Activated CD8-positive, alpha-beta memory T cell treated with anti-CD3 and anti-CD28 coated beads, Interleukin-2, amount 10 ng/mL, durations not matched to agents 7 days and 5 days (primary cell): ENCODE data around the gene DHX29. TPM values are rescaled to one million over a fixed set of nuclear protein-coding genes. Genes with fewer than 3 reads are reported as not detected.

Experiments
- ATAC-seq: fragments of 150-1000 bp; cut with Tn5 transposase; one replicate; pipeline ENCODE4 v1.10.0; 2021; ENCODE audit warnings: moderate library complexity
- CTCF ChIA-PET: fragments of 350-600 bp; sonication (Branson Sonifier 250); formaldehyde crosslinking; loops from one replicate; lab custom pipeline; 2021; ENCODE audit warnings: antibody characterized with exemption; lab: Charles Lee
- DNase-seq: peaks from one replicate; pipeline ENCODE4 v3.0.0-alpha.2; 2020
- H3K27ac Mint-ChIP-seq: one replicate; pipeline ENCODE4 v1.8.0; 2021; ENCODE audit warnings: mild to moderate bottlenecking, mixed read lengths
- H3K27me3 Mint-ChIP-seq: one replicate; pipeline ENCODE4 v1.8.0; 2021; ENCODE audit warnings: mixed read lengths
- H3K36me3 Mint-ChIP-seq: one replicate; pipeline ENCODE4 v1.8.0; 2021; ENCODE audit warnings: mild to moderate bottlenecking, mixed read lengths
- H3K4me1 Mint-ChIP-seq: one replicate; pipeline ENCODE4 v1.8.0; 2021; ENCODE audit warnings: mixed read lengths
- H3K4me3 Mint-ChIP-seq: one replicate; pipeline ENCODE4 v1.8.0; 2021; ENCODE audit warnings: mild to moderate bottlenecking, moderate library complexity, mixed read lengths
- H3K9me3 Mint-ChIP-seq: one replicate; pipeline ENCODE4 v1.8.0; 2022; ENCODE audit warnings: low read depth, mixed read lengths
- total RNA-seq, 2 experiments: library from RNA; stranded (reverse); gene quantifications; one replicate each; pipeline ENCODE4 v1.2.3, GENCODE V29; 2021

The DHX29 gene, protein sequence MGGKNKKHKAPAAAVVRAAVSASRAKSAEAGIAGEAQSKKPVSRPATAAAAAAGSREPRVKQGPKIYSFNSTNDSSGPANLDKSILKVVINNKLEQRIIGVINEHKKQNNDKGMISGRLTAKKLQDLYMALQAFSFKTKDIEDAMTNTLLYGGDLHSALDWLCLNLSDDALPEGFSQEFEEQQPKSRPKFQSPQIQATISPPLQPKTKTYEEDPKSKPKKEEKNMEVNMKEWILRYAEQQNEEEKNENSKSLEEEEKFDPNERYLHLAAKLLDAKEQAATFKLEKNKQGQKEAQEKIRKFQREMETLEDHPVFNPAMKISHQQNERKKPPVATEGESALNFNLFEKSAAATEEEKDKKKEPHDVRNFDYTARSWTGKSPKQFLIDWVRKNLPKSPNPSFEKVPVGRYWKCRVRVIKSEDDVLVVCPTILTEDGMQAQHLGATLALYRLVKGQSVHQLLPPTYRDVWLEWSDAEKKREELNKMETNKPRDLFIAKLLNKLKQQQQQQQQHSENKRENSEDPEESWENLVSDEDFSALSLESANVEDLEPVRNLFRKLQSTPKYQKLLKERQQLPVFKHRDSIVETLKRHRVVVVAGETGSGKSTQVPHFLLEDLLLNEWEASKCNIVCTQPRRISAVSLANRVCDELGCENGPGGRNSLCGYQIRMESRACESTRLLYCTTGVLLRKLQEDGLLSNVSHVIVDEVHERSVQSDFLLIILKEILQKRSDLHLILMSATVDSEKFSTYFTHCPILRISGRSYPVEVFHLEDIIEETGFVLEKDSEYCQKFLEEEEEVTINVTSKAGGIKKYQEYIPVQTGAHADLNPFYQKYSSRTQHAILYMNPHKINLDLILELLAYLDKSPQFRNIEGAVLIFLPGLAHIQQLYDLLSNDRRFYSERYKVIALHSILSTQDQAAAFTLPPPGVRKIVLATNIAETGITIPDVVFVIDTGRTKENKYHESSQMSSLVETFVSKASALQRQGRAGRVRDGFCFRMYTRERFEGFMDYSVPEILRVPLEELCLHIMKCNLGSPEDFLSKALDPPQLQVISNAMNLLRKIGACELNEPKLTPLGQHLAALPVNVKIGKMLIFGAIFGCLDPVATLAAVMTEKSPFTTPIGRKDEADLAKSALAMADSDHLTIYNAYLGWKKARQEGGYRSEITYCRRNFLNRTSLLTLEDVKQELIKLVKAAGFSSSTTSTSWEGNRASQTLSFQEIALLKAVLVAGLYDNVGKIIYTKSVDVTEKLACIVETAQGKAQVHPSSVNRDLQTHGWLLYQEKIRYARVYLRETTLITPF (N-terminal part only)
- 10 to 100 TPM; 17.1 to 17.3 TPM for total RNA-seq

DNA sequence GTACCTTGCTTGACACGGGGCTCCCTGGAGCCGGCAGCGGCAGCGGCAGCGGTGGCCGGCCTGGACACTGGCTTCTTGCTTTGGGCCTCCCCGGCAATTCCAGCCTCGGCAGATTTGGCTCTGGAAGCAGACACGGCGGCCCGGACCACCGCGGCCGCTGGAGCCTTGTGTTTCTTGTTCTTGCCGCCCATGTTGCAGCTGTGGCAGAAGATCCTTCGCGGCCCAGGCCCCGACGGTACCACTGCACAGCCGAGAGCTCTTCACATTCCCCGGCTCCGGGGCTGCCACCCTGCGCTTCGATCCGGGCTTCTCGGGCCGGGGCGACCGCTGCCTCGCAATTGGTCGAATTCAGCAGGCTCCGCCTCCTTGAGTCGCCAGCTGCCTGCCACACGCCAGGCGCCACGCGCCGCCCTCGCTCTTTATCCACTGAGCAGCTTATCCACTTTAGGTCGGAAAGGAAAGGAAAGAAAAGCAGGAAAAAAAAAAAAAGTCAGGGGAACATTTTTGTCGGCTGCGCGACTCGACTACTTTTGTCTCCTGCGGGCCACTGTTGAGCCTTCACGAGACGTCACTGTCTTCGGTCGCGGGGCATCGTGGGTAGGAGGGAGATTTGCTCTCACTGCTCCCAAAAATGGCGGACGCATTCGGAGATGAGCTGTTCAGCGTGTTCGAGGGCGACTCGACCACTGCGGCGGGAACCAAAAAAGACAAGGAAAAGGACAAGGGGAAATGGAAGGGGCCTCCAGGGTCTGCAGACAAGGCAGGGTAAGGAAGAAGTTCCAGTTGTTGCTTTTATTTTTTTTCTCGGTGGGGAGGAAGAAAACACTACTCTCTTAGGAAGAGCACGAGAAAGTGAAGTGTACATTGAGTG lies at the start of gene DHX29, which contains the start of gene MTREX:
Gene DHX29, minus strand, starts transcription at position 312 of the 871 bp plus-strand sequence. Its CDS starts 121 bp downstream, at position 191.
Gene MTREX, plus strand, starts transcription at position 607 of the 871 bp plus-strand sequence. Its CDS starts 25 bp downstream, at position 632.
- DNase-seq (peak; percentile 93), ATAC-seq (peak; percentile 98)
- H3K4me3 Mint-ChIP-seq, result no peak within 1 kb of the TSS
- CTCF ChIA-PET, result interaction anchor here (0.9 to 2.9 kb wide), 5 partner anchors 9 to 81 kb away, joined by 4 to 12 read pairs (median 5); partner anchors contain the start of gene MCIDAS
- peaks cover 23% of the 10 kb centered on the region for H3K4me1 Mint-ChIP-seq
- peaks cover 26% of the 10 kb centered on the region for H3K36me3 Mint-ChIP-seq
- peaks cover 3% of the 10 kb centered on the region for H3K9me3 Mint-ChIP-seq
- H3K27ac Mint-ChIP-seq, result no peak within 1 kb of the TSS
- H3K27me3 Mint-ChIP-seq, result no peaks in the 10 kb centered on the region

DNA sequence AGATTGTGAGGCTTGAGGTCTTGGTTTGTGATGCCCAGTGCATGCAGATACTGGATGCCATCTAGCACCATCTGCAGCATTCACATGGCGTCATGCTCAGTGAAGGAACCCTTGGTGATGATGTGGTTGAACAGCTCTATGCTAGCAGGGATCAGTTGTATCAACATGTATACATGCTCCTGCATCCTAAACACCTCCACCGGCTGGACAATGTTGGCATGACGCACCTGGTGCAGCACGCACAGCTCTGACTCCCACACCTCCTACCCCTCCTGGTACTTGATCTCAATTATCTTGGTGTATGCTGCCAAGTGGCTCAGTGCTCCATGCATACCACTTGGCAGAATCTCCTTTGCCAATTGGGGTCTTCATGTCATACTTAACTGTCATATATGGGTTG lies 49.4 kb upstream of the DHX29 start:
- Mint-ChIP-seq H3K27ac (no peak overlapping the region), H3K4me1 (no peaks in the 10 kb centered on the region), H3K27me3 (no peaks in the 10 kb centered on the region), H3K9me3 (no peaks in the 10 kb centered on the region), H3K4me3 (no peak overlapping the region), H3K36me3 (peaks cover 57% of the 10 kb centered on the region)
- DNase-seq (no peak), ATAC-seq (no peak)
- CTCF ChIA-PET, result no interaction called here

DNA sequence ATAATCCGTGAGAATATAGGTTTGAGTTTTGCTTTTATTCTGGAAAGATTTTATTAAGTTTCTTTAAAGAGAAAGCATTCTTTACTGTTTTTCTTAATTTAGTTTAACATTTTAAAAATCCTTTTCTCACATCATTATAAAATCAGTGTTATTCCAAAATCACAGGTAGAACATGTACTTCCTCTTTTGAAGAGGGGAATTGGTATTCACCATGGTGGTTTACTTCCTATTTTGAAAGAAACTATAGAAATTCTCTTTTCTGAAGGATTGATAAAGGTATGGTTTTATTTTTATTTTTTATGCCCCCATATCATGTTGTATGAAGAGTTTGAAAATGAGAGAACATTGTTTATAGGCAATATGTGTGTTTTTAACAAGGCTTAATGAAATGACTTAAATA lies 43.3 kb upstream of the DHX29 start:
- no peak for DNase-seq
- peaks cover 2% of the 10 kb centered on the region for H3K4me1 Mint-ChIP-seq
- CTCF ChIA-PET, result no interaction called here
- no peak overlapping the region for H3K27ac Mint-ChIP-seq
- peaks cover 61% of the 10 kb centered on the region for H3K36me3 Mint-ChIP-seq
- ATAC-seq, result no peak
- H3K27me3 Mint-ChIP-seq, result no peaks in the 10 kb centered on the region
- H3K4me3 Mint-ChIP-seq, result no peak overlapping the region
- no peaks in the 10 kb centered on the region for H3K9me3 Mint-ChIP-seq

DNA sequence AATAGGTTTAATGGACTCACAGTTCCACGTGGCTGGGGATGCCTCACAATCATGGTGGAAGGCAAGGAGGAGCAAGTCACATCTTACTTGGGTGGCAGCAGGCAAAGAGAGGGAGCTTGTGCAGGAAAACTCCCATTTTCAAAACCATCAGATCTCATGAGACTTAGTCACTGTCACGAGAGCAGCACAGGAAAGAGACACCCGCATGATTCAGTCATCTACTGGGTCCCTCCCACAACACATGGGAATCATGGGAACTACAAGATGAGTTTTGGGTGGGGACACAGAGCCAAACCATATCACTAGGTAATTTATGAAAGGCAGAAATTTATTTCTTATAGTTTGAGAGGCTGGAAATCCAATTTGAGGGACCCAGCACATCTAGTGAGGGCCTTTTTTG lies 40.3 kb upstream of the DHX29 start:
- Mint-ChIP-seq H3K36me3 (peaks cover 53% of the 10 kb centered on the region), H3K9me3 (no peaks in the 10 kb centered on the region), H3K27me3 (no peaks in the 10 kb centered on the region), H3K4me1 (peaks cover 3% of the 10 kb centered on the region), H3K4me3 (no peak overlapping the region), H3K27ac (no peak overlapping the region)
- DNase-seq, result no peak
- CTCF ChIA-PET, result no interaction called here
- ATAC-seq, result no peak

DNA sequence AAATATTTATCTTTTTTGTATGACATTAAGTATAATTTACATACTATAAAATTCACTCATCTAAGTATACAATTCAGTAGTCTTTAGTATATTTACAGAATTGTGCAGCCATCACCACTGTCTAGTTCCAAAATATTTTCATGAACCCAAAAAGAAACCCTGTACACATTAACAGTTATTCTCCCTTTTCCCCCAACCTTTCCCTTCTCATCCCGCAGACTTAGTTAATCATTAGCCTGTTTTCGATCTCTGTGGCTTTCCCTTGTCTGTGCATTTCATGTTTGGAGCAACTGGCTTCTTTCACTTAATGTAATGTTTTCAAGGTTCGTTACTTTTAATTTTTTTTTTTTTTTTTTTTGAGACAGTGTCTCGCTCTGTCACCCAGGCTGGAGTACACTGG lies 37.8 kb upstream of the DHX29 start:
- DNase-seq (no peak), ATAC-seq (no peak)
- Mint-ChIP-seq H3K4me1 (peaks cover 1% of the 10 kb centered on the region), H3K27ac (no peak overlapping the region), H3K9me3 (no peaks in the 10 kb centered on the region), H3K36me3 (peaks cover 46% of the 10 kb centered on the region), H3K4me3 (no peak overlapping the region), H3K27me3 (no peaks in the 10 kb centered on the region)
- CTCF ChIA-PET, result no interaction called here

DNA sequence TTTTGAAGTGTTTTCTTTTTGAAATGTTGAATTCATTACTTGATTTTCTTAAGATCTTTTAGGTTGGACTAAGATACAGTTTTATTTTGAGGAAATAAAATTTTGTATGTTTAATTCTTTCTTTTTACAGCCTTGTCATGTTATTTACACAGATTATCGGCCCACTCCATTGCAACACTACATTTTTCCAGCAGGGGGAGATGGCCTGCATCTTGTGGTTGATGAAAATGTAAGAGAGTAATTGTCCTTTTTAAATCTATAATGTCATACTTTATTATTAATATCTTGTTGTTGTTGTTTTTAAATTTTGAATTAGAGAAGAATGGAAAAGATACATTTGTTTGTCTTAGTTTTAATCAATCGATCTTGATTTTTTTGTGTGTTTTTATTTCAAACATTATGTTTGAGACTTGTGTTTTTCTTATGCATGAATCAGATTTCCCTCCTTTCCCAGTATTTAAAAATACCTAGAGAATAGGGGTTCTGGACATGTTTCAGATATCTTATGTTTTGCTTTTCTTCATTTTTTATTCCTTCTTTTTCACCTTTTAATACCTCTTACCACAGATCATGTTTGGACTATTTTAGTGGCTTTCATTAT lies 37.0 kb upstream of the DHX29 start:
- CTCF ChIA-PET, result interaction anchor here (0.7 to 3.1 kb wide), 3 partner anchors 114 to 350 kb away, joined by 3 to 14 read pairs (median 6); no protein-coding TSS in a partner anchor
- ATAC-seq (no peak), DNase-seq (peak; percentile 77)
- H3K4me3 Mint-ChIP-seq, result no peak overlapping the region
- H3K27ac Mint-ChIP-seq, result no peak overlapping the region
- H3K9me3 Mint-ChIP-seq, result no peaks in the 10 kb centered on the region
- H3K36me3 Mint-ChIP-seq, result peaks cover 40% of the 10 kb centered on the region
- no peaks in the 10 kb centered on the region for H3K27me3 Mint-ChIP-seq
- peaks cover 1% of the 10 kb centered on the region for H3K4me1 Mint-ChIP-seq

DNA sequence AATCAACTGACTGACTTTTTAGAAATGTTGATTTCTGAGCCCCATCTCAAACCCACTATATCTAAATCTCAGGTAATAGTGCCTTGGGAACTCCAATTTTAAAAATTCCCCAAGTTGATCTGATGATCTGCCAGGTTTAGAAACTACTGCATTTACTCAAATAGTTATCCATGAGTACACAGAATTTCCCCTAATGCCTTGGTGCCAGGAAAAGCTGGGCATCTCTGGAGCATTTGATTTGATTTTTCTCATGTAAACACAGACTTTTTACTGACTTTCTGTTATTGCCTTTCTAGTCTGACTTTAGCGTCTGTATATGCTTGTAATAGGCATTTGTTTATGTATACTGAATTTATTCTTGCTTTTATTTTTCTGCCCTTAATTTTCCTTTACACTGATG lies 36.1 kb upstream of the DHX29 start:
- ATAC-seq, result no peak

DNA sequence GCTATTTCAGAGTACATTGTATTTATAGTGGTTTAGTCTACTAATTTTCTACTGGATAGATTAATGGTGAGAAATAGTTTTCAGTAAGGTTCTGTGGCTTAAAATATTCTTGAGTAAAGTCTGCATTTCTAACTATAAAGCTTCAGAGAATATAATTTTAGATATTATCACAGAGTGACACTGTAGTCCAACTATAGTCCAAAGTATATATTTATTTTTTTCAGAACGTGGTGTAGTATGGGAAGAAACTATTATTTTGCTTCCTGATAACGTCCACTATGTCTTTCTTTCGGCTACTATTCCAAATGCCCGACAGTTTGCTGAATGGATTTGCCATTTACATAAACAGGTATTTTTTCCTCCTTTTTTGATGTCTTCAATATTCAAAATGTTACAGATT lies 35.6 kb upstream of the DHX29 start:
- ATAC-seq (no peak), DNase-seq (no peak)
- no peaks in the 10 kb centered on the region for H3K9me3 Mint-ChIP-seq
- no peaks in the 10 kb centered on the region for H3K27me3 Mint-ChIP-seq
- no peak overlapping the region for H3K4me3 Mint-ChIP-seq
- peaks cover 37% of the 10 kb centered on the region for H3K36me3 Mint-ChIP-seq
- CTCF ChIA-PET, result interaction anchor here (1.0 to 3.1 kb wide), 3 partner anchors 298 to 351 kb away, joined by 3 to 14 read pairs (median 6); no protein-coding TSS in a partner anchor
- peaks cover 12% of the 10 kb centered on the region for H3K4me1 Mint-ChIP-seq
- no peak overlapping the region for H3K27ac Mint-ChIP-seq

More for the DNA sequence above, 36.1 kb upstream of the DHX29 start:
- no peak overlapping the region for H3K27ac Mint-ChIP-seq
- H3K36me3 Mint-ChIP-seq, result peaks cover 39% of the 10 kb centered on the region
- H3K27me3 Mint-ChIP-seq, result no peaks in the 10 kb centered on the region
- H3K4me1 Mint-ChIP-seq, result peaks cover 9% of the 10 kb centered on the region
- no peak overlapping the region for H3K4me3 Mint-ChIP-seq
- no peaks in the 10 kb centered on the region for H3K9me3 Mint-ChIP-seq
- DNase-seq, result no peak
- CTCF ChIA-PET, result interaction anchor here (0.7 to 3.1 kb wide), 3 partner anchors 114 to 351 kb away, joined by 3 to 14 read pairs (median 6); no protein-coding TSS in a partner anchor

DNA sequence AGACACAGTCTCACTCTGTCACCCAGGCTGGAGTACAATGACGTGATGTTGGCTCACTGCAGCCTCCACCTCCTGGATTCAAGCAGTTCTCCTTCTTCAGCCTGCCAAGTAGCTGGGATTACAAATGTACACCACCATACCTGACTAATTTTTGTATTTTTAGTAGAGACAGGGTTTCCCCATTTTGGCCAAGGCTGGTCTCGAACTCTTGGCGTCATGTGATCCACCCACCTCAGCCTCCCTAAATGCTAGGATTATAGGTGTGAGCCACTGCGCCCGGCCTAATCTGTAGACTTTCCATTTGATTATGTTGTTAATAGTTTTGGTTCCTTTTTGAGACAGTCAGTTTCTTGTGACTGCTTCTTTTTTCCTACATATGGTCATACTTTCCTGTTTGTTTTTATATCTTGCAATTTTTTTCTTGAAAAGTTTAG lies 31.3 kb upstream of the DHX29 start:
- DNase-seq (peak; percentile 55), ATAC-seq (peak; percentile 63)
- Mint-ChIP-seq H3K36me3 (peaks cover 31% of the 10 kb centered on the region), H3K9me3 (no peaks in the 10 kb centered on the region), H3K27me3 (no peaks in the 10 kb centered on the region), H3K4me3 (peak overlapping the region; percentile 30), H3K27ac (peak overlapping the region; percentile 75), H3K4me1 (peaks cover 18% of the 10 kb centered on the region)
- CTCF ChIA-PET, result interaction anchor here (0.9 to 1.4 kb wide), 2 partner anchors 14 to 353 kb away, joined by 4 read pairs; no protein-coding TSS in a partner anchor

DNA sequence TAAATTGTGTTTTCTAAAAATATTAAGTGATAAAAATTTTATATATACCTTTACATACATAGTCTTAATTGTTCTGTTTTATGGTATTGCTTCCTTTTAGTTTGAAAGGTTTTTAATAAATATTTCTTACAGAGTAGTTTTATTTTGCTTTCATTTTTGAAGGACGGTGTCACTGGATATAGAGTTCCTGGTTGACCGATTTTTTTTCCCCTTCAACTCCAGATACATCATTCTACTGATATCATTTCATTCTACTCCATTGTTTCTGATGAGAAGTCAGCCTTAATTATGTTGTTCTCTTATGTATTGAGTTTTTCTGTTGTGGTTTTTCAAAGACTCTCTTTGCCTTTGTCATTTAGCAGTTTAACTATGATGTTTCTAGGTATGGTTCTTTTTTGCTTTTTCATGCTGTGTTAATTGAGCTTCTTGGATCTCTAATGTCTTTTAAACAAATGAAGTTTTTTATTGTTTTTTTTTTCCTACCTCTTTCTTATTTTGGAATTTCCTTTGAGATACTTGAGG lies 30.7 kb upstream of the DHX29 start:
- Mint-ChIP-seq H3K4me1 (peaks cover 18% of the 10 kb centered on the region), H3K27me3 (no peaks in the 10 kb centered on the region), H3K27ac (peak overlapping the region; percentile 89), H3K9me3 (no peaks in the 10 kb centered on the region), H3K36me3 (peaks cover 35% of the 10 kb centered on the region), H3K4me3 (peak overlapping the region; percentile 78)
- ATAC-seq, result peak; percentile 60
- DNase-seq, result no peak
- CTCF ChIA-PET, result interaction anchor here (0.9 to 1.4 kb wide), 2 partner anchors 13 to 354 kb away, joined by 4 read pairs; no protein-coding TSS in a partner anchor

DNA sequence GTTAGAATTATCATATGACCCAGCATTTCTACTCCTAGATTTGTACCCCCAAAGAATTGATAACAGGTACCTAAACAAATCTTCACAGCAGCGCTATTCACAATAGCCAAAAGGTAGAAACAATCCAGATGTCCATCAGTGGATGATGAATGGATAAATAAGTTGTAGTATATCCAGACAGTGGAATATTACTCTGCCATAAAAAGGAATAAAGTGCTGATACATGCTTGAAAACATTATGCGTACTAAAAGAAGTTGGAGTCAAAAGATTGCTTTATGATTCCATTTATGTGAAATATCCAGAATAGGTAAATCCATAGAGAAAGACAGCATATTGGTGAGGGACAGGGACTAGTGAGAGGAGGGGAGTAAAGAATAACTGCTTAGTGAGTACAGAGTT lies 26.3 kb upstream of the DHX29 start:
- Mint-ChIP-seq H3K4me3 (no peak overlapping the region), H3K27me3 (no peaks in the 10 kb centered on the region), H3K9me3 (no peaks in the 10 kb centered on the region), H3K36me3 (peaks cover 52% of the 10 kb centered on the region), H3K4me1 (peaks cover 17% of the 10 kb centered on the region), H3K27ac (no peak overlapping the region)
- CTCF ChIA-PET, result no interaction called here
- ATAC-seq (no peak), DNase-seq (no peak)
